Calu3 (cell line): ENCODE measurements around the gene SYNPO2. TPM values are rescaled to one million over a fixed set of nuclear protein-coding genes. Genes with fewer than 3 reads are reported as not detected.

Experiments
- BruUV-seq: library from RNA; stranded (reverse); fragments of 400-500 nt; replicated peaks from 2 replicates; lab custom pipeline; 2021; lab: Mats Ljungman, UMichigan
- CTCF ChIA-PET: fragments of 300-600 bp; sonication (Branson Sonifier 250); formaldehyde crosslinking; loops from one replicate; lab custom pipeline; 2022; ENCODE audit warnings: antibody characterized with exemption; lab: Charles Lee
- DNase-seq: peaks from one replicate; pipeline ENCODE4 v3.0.0; 2022
- H3K27ac Mint-ChIP-seq: one replicate; pipeline ENCODE4 v1.8.0; 2022; ENCODE audit warnings: mixed read lengths; ENCODE audit not compliant: unreplicated experiment
- H3K27me3 Mint-ChIP-seq: one replicate; pipeline ENCODE4 v1.8.0; 2022; ENCODE audit warnings: mixed read lengths; ENCODE audit not compliant: unreplicated experiment
- H3K36me3 Mint-ChIP-seq: one replicate; pipeline ENCODE4 v1.8.0; 2022; ENCODE audit warnings: mild to moderate bottlenecking, moderate library complexity, mixed read lengths; ENCODE audit not compliant: insufficient read depth, unreplicated experiment
- H3K4me1 Mint-ChIP-seq: one replicate; pipeline ENCODE4 v1.8.0; 2022; ENCODE audit warnings: mild to moderate bottlenecking, low read depth, mixed read lengths; ENCODE audit not compliant: unreplicated experiment
- H3K4me3 Mint-ChIP-seq: one replicate; pipeline ENCODE4 v1.8.0; 2022; ENCODE audit warnings: mild to moderate bottlenecking, low read depth, moderate library complexity, mixed read lengths; ENCODE audit not compliant: unreplicated experiment
- H3K9me3 Mint-ChIP-seq: one replicate; pipeline ENCODE4 v1.8.0; 2022; ENCODE audit warnings: low read depth, mixed read lengths; ENCODE audit not compliant: unreplicated experiment
- CTCF ChIP-seq: fragments of 200-600 bp; IDR thresholded peaks from one replicate; pipeline ENCODE4 v1.8.0; 2022; ENCODE audit warnings: antibody characterized with exemption; ENCODE audit not compliant: unreplicated experiment
- intact Hi-C: fragments of 100-400 bp; cut with micrococcal nuclease; formaldehyde crosslinking; loops from one replicate; pipeline ENCODE4 v1.10.0; 2022; ENCODE audit not compliant: unreplicated experiment
- total RNA-seq: library from RNA; stranded (reverse); gene quantifications from 2 replicates; pipeline ENCODE4 v1.2.3, GENCODE V29; 2022

The SYNPO2 gene
- total RNA-seq, 1 experiment from 2014 or later, result 0.17 TPM

GRCh38 chr4:119099227-119099810, 210.7 kb downstream of the SYNPO2 start:
- no peak for DNase-seq
- Mint-ChIP-seq H3K27me3 (no peaks in the 10 kb centered on the region), H3K4me3 (no peak overlapping the region), H3K9me3 (no peaks in the 10 kb centered on the region), H3K4me1 (peaks cover 22% of the 10 kb centered on the region), H3K36me3 (peaks cover 19% of the 10 kb centered on the region), H3K27ac (no peak overlapping the region)
- BruUV-seq, result no TSS peak
- intact Hi-C loops, result no loop called here
- TF ChIP-seq CTCF, result no peak
- CTCF ChIA-PET, result no interaction called here

GRCh38 chr4:119100655-119101054, 212.0 kb downstream of the SYNPO2 start:
- intact Hi-C loops, result no loop called here
- CTCF ChIA-PET, result no interaction called here
- H3K27me3 Mint-ChIP-seq, result no peaks in the 10 kb centered on the region
- peaks cover 30% of the 10 kb centered on the region for H3K4me1 Mint-ChIP-seq
- H3K36me3 Mint-ChIP-seq, result peaks cover 19% of the 10 kb centered on the region
- TF ChIP-seq CTCF, result no peak
- peak overlapping the region; percentile 97 for H3K27ac Mint-ChIP-seq
- no peak for DNase-seq
- no peaks in the 10 kb centered on the region for H3K9me3 Mint-ChIP-seq
- no TSS peak for BruUV-seq
- H3K4me3 Mint-ChIP-seq, result no peak overlapping the region

- H3K27me3 Mint-ChIP-seq, result no peaks in the 10 kb centered on the region
- H3K9me3 Mint-ChIP-seq, result no peaks in the 10 kb centered on the region
- H3K36me3 Mint-ChIP-seq, result peaks cover 24% of the 10 kb centered on the region
- peak; percentile 41 for DNase-seq
- intact Hi-C loops, result loop anchor here (2.0 kb wide), 1 partner anchor 110 kb away; the partner anchor contains the start of gene USP53
- peak overlapping the region; percentile 47 for H3K4me3 Mint-ChIP-seq
- no peak for TF ChIP-seq CTCF
- H3K4me1 Mint-ChIP-seq, result peaks cover 51% of the 10 kb centered on the region
- no TSS peak for BruUV-seq
- CTCF ChIA-PET, result interaction anchor here (0.5 to 2.0 kb wide), 8 partner anchors 10 to 942 kb away, joined by 3 to 11 read pairs (median 4); partner anchors contain the start of gene USP53
- H3K27ac Mint-ChIP-seq, result peak overlapping the region; percentile 97
These were observed 214.6 kb downstream of the SYNPO2 start for GRCh38 chr4:119103263-119103662.

- Mint-ChIP-seq H3K4me3 (no peak overlapping the region), H3K27ac (peak overlapping the region; percentile 97), H3K36me3 (peaks cover 24% of the 10 kb centered on the region), H3K27me3 (no peaks in the 10 kb centered on the region), H3K9me3 (no peaks in the 10 kb centered on the region), H3K4me1 (peaks cover 53% of the 10 kb centered on the region)
- intact Hi-C loops, result loop anchor here (5.0 kb wide), 1 partner anchor 62 kb away; no protein-coding TSS in a partner anchor
- no peak for TF ChIP-seq CTCF
- CTCF ChIA-PET, result interaction anchor here (1.4 kb wide), 1 partner anchor 31 kb away, joined by 3 read pairs; the partner anchor contains the start of gene MYOZ2
- DNase-seq, result no peak
- no TSS peak for BruUV-seq
These were observed 216.1 kb downstream of the SYNPO2 start for GRCh38 chr4:119104644-119105273.
